AG09319 (cell line): ENCODE data around the gene IRF2BP2.
A peak's percentile ranks its signal among the peaks of the same experiment; 100 is the strongest.

ENCODE experiments used
- DNase-seq: peaks from one replicate; pipeline ENCODE4 v3.0.0-alpha.2; 2010; ENCODE audit warnings: low read depth; ENCODE audit errors: extremely low read depth
- CTCF ChIP-seq: IDR thresholded peaks from 2 replicates; pipeline ENCODE4 v1.5.1; 2011; ENCODE audit warnings: low read depth, mild to moderate bottlenecking, inconsistent platforms, low read length, moderate library complexity

IRF2BP2 gene

GRCh38 chr1:234618737-234619049, 8.7 kb upstream of the IRF2BP2 start:
- DNase-seq = no peak
- TF ChIP-seq CTCF = no peak

- no peak for TF ChIP-seq CTCF
These were observed 8.2 kb upstream of the IRF2BP2 start for GRCh38 chr1:234617986-234618736.

GRCh38 chr1:234617131-234617985, 7.4 kb upstream of the IRF2BP2 start:
- no peak for DNase-seq
- peak; percentile 8; the same call in 1 of the 2 replicates for TF ChIP-seq CTCF

More at GRCh38 chr1:234617986-234618736, 8.2 kb upstream of the IRF2BP2 start:
- peak; percentile 88 for DNase-seq

- DNase-seq = no peak
- TF ChIP-seq CTCF = no peak
These were observed 6.7 kb upstream of the IRF2BP2 start for GRCh38 chr1:234616644-234617043.

GRCh38 chr1:234614081-234614489, 4.1 kb upstream of the IRF2BP2 start:
- no peak for DNase-seq
- no peak for TF ChIP-seq CTCF

- DNase-seq = no peak
- no peak for TF ChIP-seq CTCF
These were observed 3.3 kb upstream of the IRF2BP2 start for GRCh38 chr1:234613128-234613875.
